Neural cell (in vitro differentiated cells): ENCODE measurements around the gene FOXP2. TPM values are rescaled to one million over a fixed set of nuclear protein-coding genes. Genes with fewer than 3 reads are reported as not detected.
"Not testable (repeated sequence)": the region's sequence is repeated elsewhere in the genome, so short reads cannot be mapped to it uniquely, and the experiment has no call there.

ENCODE experiments used
- H2AFZ ChIP-seq: fragments of 200-600, 300-800 bp; sonication (generic), shearing (Covaris generic); 2 replicates; pipeline ENCODE4 v1.6.0; 2014; ENCODE audit warnings: low read depth, mild to moderate bottlenecking, antibody characterized with exemption, low read length, moderate library complexity
- H3F3A ChIP-seq: fragments of 200-600 bp; shearing (Covaris generic); 2 replicates; pipeline ENCODE4 v1.6.1; 2016; ENCODE audit warnings: mild to moderate bottlenecking, moderate library complexity, mixed read lengths, antibody characterized with exemption, low read length; ENCODE audit not compliant: insufficient read depth, poor library complexity, severe bottlenecking
- H3K27ac ChIP-seq: fragments of 200-600, 300-800 bp; sonication (generic), shearing (Covaris generic); 2 replicates; pipeline ENCODE4 v1.5.1; 2014; ENCODE audit warnings: mild to moderate bottlenecking, low read length, moderate library complexity
- H3K27me3 ChIP-seq: fragments of 300-800, 200-600 bp; sonication (generic), shearing (Covaris generic); 2 replicates; pipeline ENCODE4 v1.6.0; 2014; ENCODE audit warnings: mild to moderate bottlenecking, low read depth, low read length, moderate library complexity; ENCODE audit not compliant: insufficient read depth
- H3K36me3 ChIP-seq: fragments of 300-800, 200-600 bp; sonication (generic), shearing (Covaris generic); 2 replicates; pipeline ENCODE4 v1.5.1; 2014; ENCODE audit warnings: mild to moderate bottlenecking, antibody characterized with exemption, low read length, moderate library complexity; ENCODE audit not compliant: insufficient read depth
- H3K4me2 ChIP-seq: fragments of 300-800, 200-600 bp; sonication (generic), shearing (Covaris generic); 2 replicates; pipeline ENCODE4 v1.6.0; 2014; ENCODE audit warnings: mild to moderate bottlenecking, low read length
- H3K4me3 ChIP-seq: fragments of 300-800, 200-600 bp; sonication (generic), shearing (Covaris generic); 2 replicates; pipeline ENCODE4 v1.5.1; 2014; ENCODE audit warnings: mild to moderate bottlenecking, low read length, moderate library complexity
- H3K79me2 ChIP-seq: fragments of 200-600 bp; shearing (Covaris generic); replicated peaks from 2 replicates; pipeline ENCODE4 v1.6.0; 2014; ENCODE audit warnings: mild to moderate bottlenecking, low read length, moderate library complexity; ENCODE audit not compliant: insufficient read depth
- H3K9ac ChIP-seq: fragments of 300-800, 200-600 bp; sonication (generic), shearing (Covaris generic); 2 replicates; pipeline ENCODE4 v1.6.1; 2016; ENCODE audit warnings: mild to moderate bottlenecking, low read length, mixed read lengths
- H3K9me2 ChIP-seq: fragments of 200-600 bp; shearing (Covaris generic); 2 replicates; pipeline ENCODE4 v1.6.1; 2016; ENCODE audit warnings: mild to moderate bottlenecking, low read length, mixed read lengths; ENCODE audit not compliant: insufficient read depth
- H3K9me3 ChIP-seq: fragments of 200-600, 300-800 bp; sonication (generic), shearing (Covaris generic); 2 replicates; pipeline ENCODE4 v1.6.1; 2016; ENCODE audit warnings: mild to moderate bottlenecking, mixed run types, low read length, moderate library complexity, mixed read lengths
- H4K20me1 ChIP-seq: fragments of 200-600 bp; shearing (Covaris generic); 2 replicates; pipeline ENCODE4 v1.6.1; 2016; ENCODE audit warnings: mild to moderate bottlenecking, mixed run types; ENCODE audit not compliant: insufficient read depth
- EZH2 ChIP-seq: fragments of 200-600, 300-800 bp; shearing (Covaris generic), sonication (generic); IDR thresholded peaks from 2 replicates; pipeline ENCODE4 v1.6.1; 2014; ENCODE audit warnings: antibody characterized with exemption, low read length, borderline replicate concordance, mild to moderate bottlenecking; ENCODE audit not compliant: insufficient read depth, poor library complexity, severe bottlenecking
- MXI1 ChIP-seq: fragments of 450-650 bp; conservative IDR thresholded peaks from 2 replicates; pipeline ENCODE4 v1.6.1; 2014; ENCODE audit warnings: antibody characterized with exemption, mild to moderate bottlenecking; ENCODE audit not compliant: poor library complexity, severe bottlenecking
- POLR2AphosphoS5 ChIP-seq: IDR thresholded peaks from 2 replicates; pipeline ENCODE4 v1.6.1; 2012
- RAD21 ChIP-seq: fragments of 450-650 bp; conservative IDR thresholded peaks from 2 replicates; pipeline ENCODE4 v1.6.1; 2014; ENCODE audit warnings: antibody characterized with exemption, mild to moderate bottlenecking, moderate library complexity
- SMC3 ChIP-seq: fragments of 450-650 bp; conservative IDR thresholded peaks from 2 replicates; pipeline ENCODE4 v1.6.1; 2014; ENCODE audit warnings: antibody characterized with exemption, mild to moderate bottlenecking, moderate library complexity; ENCODE audit not compliant: poor library complexity
- TAF1 ChIP-seq: IDR thresholded peaks from 2 replicates; pipeline ENCODE4 v1.6.1; 2012; ENCODE audit warnings: low read depth
- polyA plus RNA-seq: library from polyadenylated mRNA; depleted of rRNA; stranded (reverse); fragments of >200 nt; gene quantifications from 2 replicates; pipeline ENCODE4 v1.2.3, GENCODE V29; 2014
- TF ChIP-seq, protein P1 (sequence below): IDR thresholded peaks from 2 replicates; pipeline ENCODE4 v1.6.1; 2012; ENCODE audit warnings: borderline replicate concordance

FOXP2 gene
- polyA plus RNA-seq, 1 donor from 2014 or later: 51.3 TPM

DNA sequence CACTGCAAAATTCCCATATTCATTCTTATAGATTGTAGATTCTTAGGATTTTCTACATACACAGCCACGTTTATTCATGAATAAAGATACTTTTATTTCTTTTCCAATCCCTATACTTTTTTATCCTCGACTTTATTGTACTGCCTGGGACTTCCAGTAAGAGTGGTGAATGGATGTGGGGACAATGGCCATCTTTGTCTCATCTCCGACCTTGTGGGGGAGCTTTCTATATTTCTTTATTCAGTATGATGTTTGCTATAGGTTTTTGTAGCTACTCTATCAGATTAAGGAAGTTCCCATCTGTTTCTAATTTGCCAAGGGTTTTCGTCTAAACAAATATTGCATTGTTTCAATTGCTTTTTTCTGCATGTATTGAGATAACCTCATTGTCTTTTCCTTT, 184.3 kb downstream of the FOXP2 start:
- no peak overlapping the region for H3K27ac ChIP-seq
- no peaks in the 10 kb centered on the region for H3K79me2 ChIP-seq
- no peak for TF ChIP-seq TAF1
- no peak for TF ChIP-seq RAD21
- no peak for TF ChIP-seq POLR2AphosphoS5
- TF ChIP-seq EZH2: no peak
- TF ChIP-seq SMC3: no peak
- TF ChIP-seq MXI1: no peak
- H3F3A ChIP-seq: no peaks in the 10 kb centered on the region
- no peak overlapping the region for H3K4me3 ChIP-seq
- no peak overlapping the region for H3K4me2 ChIP-seq
- no peak overlapping the region for H2AFZ ChIP-seq
- no peaks in the 10 kb centered on the region for H3K9me3 ChIP-seq
- H3K9ac ChIP-seq: no peak overlapping the region
- H3K36me3 ChIP-seq: no peaks in the 10 kb centered on the region
- no peaks in the 10 kb centered on the region for H3K9me2 ChIP-seq
- H3K27me3 ChIP-seq: no peaks in the 10 kb centered on the region
- no peaks in the 10 kb centered on the region for H4K20me1 ChIP-seq

DNA sequence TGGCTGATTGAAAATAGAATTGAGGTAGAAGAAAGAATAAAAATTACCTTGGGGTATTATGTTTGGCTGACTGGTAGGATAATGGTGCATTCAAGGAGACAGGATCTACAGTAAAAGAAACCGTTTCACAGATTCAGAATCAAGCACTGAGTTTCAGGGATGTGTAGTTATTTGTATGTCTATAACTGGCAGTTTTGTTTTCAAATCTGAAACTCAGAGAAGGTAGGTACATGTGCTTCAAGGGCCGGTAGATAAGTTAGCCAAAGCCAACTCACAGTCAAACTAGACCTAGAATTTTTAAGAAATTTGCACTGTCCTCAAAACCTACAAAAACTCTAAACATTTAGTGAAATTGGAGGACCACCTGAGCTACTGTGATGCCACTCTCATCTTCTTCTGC, 191.5 kb downstream of the FOXP2 start:
- Histone ChIP-seq H3K36me3 (no peaks in the 10 kb centered on the region), H4K20me1 (no peaks in the 10 kb centered on the region), H3F3A (no peaks in the 10 kb centered on the region), H3K4me2 (no peak overlapping the region), H3K9ac (no peak overlapping the region), H3K9me3 (no peaks in the 10 kb centered on the region), H3K27ac (no peak overlapping the region), H3K79me2 (no peaks in the 10 kb centered on the region), H2AFZ (no peak overlapping the region), H3K27me3 (no peaks in the 10 kb centered on the region), H3K4me3 (no peak overlapping the region), H3K9me2 (no peaks in the 10 kb centered on the region)
- TF ChIP-seq RAD21 (no peak), SMC3 (no peak)

DNA sequence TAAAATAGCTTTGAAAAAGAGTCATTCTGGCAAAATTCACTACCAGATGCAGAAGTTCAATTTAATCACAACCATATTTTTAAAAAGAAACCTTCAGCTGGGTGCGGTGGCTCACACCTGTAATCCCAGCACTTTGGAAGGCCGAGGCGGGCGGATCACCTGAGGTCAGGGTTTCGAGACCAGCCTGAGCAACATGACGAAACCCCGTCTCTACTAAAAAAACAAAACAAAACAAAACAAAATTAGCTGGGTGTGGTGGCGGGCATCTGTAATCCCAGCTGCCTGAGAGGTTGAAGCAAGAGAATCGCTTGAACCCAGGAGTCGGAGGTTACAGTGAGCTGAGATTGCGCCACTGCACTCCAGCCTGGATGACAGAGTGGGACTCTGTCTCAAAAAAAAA, 194.2 kb downstream of the FOXP2 start:
- H3K27me3 ChIP-seq, H3K9ac ChIP-seq, H3K4me3 ChIP-seq, H3K9me2 ChIP-seq, H3K36me3 ChIP-seq, H3K9me3 ChIP-seq, H3K27ac ChIP-seq, H3K79me2 ChIP-seq, H3F3A ChIP-seq, H4K20me1 ChIP-seq, H3K4me2 ChIP-seq, H2AFZ ChIP-seq: not testable (repeated sequence)

DNA sequence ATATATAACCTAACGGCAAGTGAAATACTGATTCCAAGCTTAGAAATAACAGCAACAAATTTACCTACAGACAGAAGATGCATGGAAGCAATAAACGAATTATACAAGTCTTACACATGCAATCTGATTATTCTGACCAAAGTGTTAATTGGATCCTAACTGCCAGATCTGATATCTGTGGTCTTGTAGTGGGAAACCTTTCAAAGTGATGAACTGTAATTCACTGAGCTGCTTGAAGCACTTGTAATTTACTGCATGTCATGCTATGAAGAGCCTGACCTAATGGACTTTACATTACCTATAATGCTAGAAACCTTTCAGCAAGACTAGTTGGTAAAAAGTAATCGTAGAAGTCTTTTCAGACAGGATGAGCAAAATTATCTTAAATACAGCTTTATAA, 205.6 kb downstream of the FOXP2 start:
- Histone ChIP-seq H2AFZ (no peak overlapping the region), H3K4me2 (no peak overlapping the region), H3K4me3 (no peak overlapping the region), H3F3A (peaks cover 4% of the 10 kb centered on the region), H3K27ac (peak overlapping the region; percentile 6), H3K9ac (no peak overlapping the region), H4K20me1 (no peaks in the 10 kb centered on the region), H3K36me3 (no peaks in the 10 kb centered on the region), H3K9me3 (no peaks in the 10 kb centered on the region), H3K27me3 (no peaks in the 10 kb centered on the region), H3K79me2 (no peaks in the 10 kb centered on the region), H3K9me2 (no peaks in the 10 kb centered on the region)
- peak; percentile 85 for TF ChIP-seq POLR2AphosphoS5
- TF ChIP-seq, protein P1, sequence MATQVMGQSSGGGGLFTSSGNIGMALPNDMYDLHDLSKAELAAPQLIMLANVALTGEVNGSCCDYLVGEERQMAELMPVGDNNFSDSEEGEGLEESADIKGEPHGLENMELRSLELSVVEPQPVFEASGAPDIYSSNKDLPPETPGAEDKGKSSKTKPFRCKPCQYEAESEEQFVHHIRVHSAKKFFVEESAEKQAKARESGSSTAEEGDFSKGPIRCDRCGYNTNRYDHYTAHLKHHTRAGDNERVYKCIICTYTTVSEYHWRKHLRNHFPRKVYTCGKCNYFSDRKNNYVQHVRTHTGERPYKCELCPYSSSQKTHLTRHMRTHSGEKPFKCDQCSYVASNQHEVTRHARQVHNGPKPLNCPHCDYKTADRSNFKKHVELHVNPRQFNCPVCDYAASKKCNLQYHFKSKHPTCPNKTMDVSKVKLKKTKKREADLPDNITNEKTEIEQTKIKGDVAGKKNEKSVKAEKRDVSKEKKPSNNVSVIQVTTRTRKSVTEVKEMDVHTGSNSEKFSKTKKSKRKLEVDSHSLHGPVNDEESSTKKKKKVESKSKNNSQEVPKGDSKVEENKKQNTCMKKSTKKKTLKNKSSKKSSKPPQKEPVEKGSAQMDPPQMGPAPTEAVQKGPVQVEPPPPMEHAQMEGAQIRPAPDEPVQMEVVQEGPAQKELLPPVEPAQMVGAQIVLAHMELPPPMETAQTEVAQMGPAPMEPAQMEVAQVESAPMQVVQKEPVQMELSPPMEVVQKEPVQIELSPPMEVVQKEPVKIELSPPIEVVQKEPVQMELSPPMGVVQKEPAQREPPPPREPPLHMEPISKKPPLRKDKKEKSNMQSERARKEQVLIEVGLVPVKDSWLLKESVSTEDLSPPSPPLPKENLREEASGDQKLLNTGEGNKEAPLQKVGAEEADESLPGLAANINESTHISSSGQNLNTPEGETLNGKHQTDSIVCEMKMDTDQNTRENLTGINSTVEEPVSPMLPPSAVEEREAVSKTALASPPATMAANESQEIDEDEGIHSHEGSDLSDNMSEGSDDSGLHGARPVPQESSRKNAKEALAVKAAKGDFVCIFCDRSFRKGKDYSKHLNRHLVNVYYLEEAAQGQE: no peak
